Breast epithelium (tissue), 4 donors: ENCODE measurements around the gene GPR183. TPM values are rescaled to one million over a fixed set of nuclear protein-coding genes. Genes with fewer than 3 reads are reported as not detected.
A peak's percentile ranks its signal among the peaks of the same experiment; 100 is the strongest.

Source experiments
- DNase-seq, 2 donors: peaks; one replicate each; pipeline ENCODE4 v3.0.0-alpha.2; 2019; ENCODE audit warnings: low spot score in 2 of 2
- H3K27ac ChIP-seq, 2 donors: fragments of 200-600 bp; sonication (generic) in 1 of 2; one replicate each; pipeline ENCODE4 v1.5.1; 2016 to 2019; ENCODE audit warnings: mild to moderate bottlenecking in 1 of 2
- H3K27me3 ChIP-seq, 2 donors: fragments of 200-600 bp; sonication (generic) in 1 of 2; one replicate each; pipeline versions ENCODE4 v1.5.1 to v1.6.0; 2017 to 2019; ENCODE audit warnings: control low read depth in 1 of 2, mild to moderate bottlenecking in 1 of 2
- H3K36me3 ChIP-seq: fragments of 200-600 bp; one replicate; pipeline ENCODE4 v1.5.1; 2019
- H3K4me1 ChIP-seq, 2 donors: fragments of 200-600 bp; sonication (generic); one replicate each; pipeline ENCODE4 v1.5.1; 2016 to 2019; ENCODE audit warnings: control low read depth in 1 of 2
- H3K4me3 ChIP-seq, 3 donors: fragments of 200-600 bp; sonication (generic); 1 replicate in 2 of 3; 2 replicates in 1 of 3; pipeline ENCODE4 v1.5.1; 2016 to 2019; ENCODE audit warnings: mild to moderate bottlenecking in 3 of 3, moderate library complexity in 2 of 3
- H3K9me3 ChIP-seq, 2 donors: fragments of 200-600 bp; sonication (generic) in 1 of 2; one replicate each; pipeline ENCODE4 v1.5.1; 2016 to 2019; ENCODE audit warnings: control low read depth in 1 of 2
- CTCF ChIP-seq, 3 donors: fragments of 450-650 bp; IDR thresholded peaks; one replicate each; pipeline ENCODE4 v1.5.1; 2016 to 2017; ENCODE audit warnings: antibody characterized with exemption in 3 of 3, mild to moderate bottlenecking in 3 of 3, moderate library complexity in 3 of 3
- POLR2A ChIP-seq: fragments of 450-650 bp; IDR thresholded peaks from one replicate; pipeline ENCODE4 v1.6.1; 2016; ENCODE audit warnings: antibody characterized with exemption, mild to moderate bottlenecking, moderate library complexity
- POLR2AphosphoS5 ChIP-seq, 3 donors: sonication (generic); formaldehyde crosslinking; IDR thresholded peaks; one replicate each; pipeline ENCODE4 v1.6.1; 2017; ENCODE audit warnings: antibody characterized with exemption in 3 of 3
- intact Hi-C: fragments of 100-400 bp; cut with DNase I; formaldehyde crosslinking; loops from one replicate; pipeline ENCODE4 v1.15.1; 2023; ENCODE audit warnings: low total_unique reads
- total RNA-seq, 3 donors: library from RNA; depleted of rRNA; stranded (reverse); fragments of >200 nt; gene quantifications; one replicate each; pipeline ENCODE4 v1.1.0, GENCODE V29; 2016

GPR183 gene
- total RNA-seq, 3 donors from 2014 or later, result 10.2 to 30.1 (median 21.4) TPM

- intact Hi-C loops, result no loop called here
These were observed 14.0 kb downstream of the GPR183 start for GRCh38 chr13:99293178-99293577.

GRCh38 chr13:99290894-99291293 lies 16.3 kb downstream of the GPR183 start:
- TF ChIP-seq POLR2A (no peak), POLR2AphosphoS5 (IDR thresholded peaks at IDR 0.05) (no peak), CTCF (IDR thresholded peaks at IDR 0.05) (no peak)
- intact Hi-C loops, result no loop called here

More at GRCh38 chr13:99293178-99293577, 14.0 kb downstream of the GPR183 start:
- H3K4me3 ChIP-seq, result no peak overlapping the region
- no peaks in the 10 kb centered on the region for H3K4me1 ChIP-seq
- no peak overlapping the region for H3K27ac ChIP-seq
- no peaks in the 10 kb centered on the region for H3K36me3 ChIP-seq
- H3K27me3 ChIP-seq, result no peaks in the 10 kb centered on the region
- TF ChIP-seq POLR2A (no peak), POLR2AphosphoS5 (IDR thresholded peaks at IDR 0.05) (no peak), CTCF (IDR thresholded peaks at IDR 0.05) (no peak)
- H3K9me3 ChIP-seq, result no peaks in the 10 kb centered on the region
- DNase-seq, result no peak

GRCh38 chr13:99289674-99290337 lies 17.4 kb downstream of the GPR183 start:
- TF ChIP-seq POLR2A, result no peak
- TF ChIP-seq POLR2AphosphoS5 (IDR thresholded peaks at IDR 0.05), result no peak
- TF ChIP-seq CTCF (IDR thresholded peaks at IDR 0.05), result no peak
- Histone ChIP-seq H3K4me1 (no peaks in the 10 kb centered on the region), H3K36me3 (no peaks in the 10 kb centered on the region), H3K27ac (peak overlapping the region; percentile 2 to 4), H3K27me3 (no peaks in the 10 kb centered on the region), H3K4me3 (no peak overlapping the region), H3K9me3 (no peaks in the 10 kb centered on the region)
- no peak for DNase-seq
- intact Hi-C loops, result no loop called here

More at GRCh38 chr13:99290894-99291293, 16.3 kb downstream of the GPR183 start:
- H3K4me1 ChIP-seq, result no peaks in the 10 kb centered on the region
- no peaks in the 10 kb centered on the region for H3K36me3 ChIP-seq
- no peak overlapping the region for H3K27ac ChIP-seq
- H3K27me3 ChIP-seq, result no peaks in the 10 kb centered on the region
- no peak overlapping the region for H3K4me3 ChIP-seq
- no peaks in the 10 kb centered on the region for H3K9me3 ChIP-seq
- no peak for DNase-seq

GRCh38 chr13:99289271-99289670 lies 17.9 kb downstream of the GPR183 start:
- intact Hi-C loops, result no loop called here
- H3K4me3 ChIP-seq, result no peak overlapping the region
- no peaks in the 10 kb centered on the region for H3K9me3 ChIP-seq
- no peak for TF ChIP-seq POLR2AphosphoS5 (IDR thresholded peaks at IDR 0.05)
- TF ChIP-seq POLR2A, result no peak
- TF ChIP-seq CTCF (IDR thresholded peaks at IDR 0.05), result no peak
- H3K4me1 ChIP-seq, result no peaks in the 10 kb centered on the region
- no peak for DNase-seq
- H3K27ac ChIP-seq, result peak overlapping the region; percentile 2 to 4
- H3K36me3 ChIP-seq, result no peaks in the 10 kb centered on the region
- H3K27me3 ChIP-seq, result no peaks in the 10 kb centered on the region

GRCh38 chr13:99288089-99288488 lies 19.1 kb downstream of the GPR183 start:
- no peak overlapping the region for H3K4me3 ChIP-seq
- intact Hi-C loops, result no loop called here
- no peaks in the 10 kb centered on the region for H3K4me1 ChIP-seq
- H3K9me3 ChIP-seq, result no peaks in the 10 kb centered on the region
- no peak for DNase-seq
- TF ChIP-seq CTCF (IDR thresholded peaks at IDR 0.05) (no peak), POLR2A (no peak), POLR2AphosphoS5 (IDR thresholded peaks at IDR 0.05) (no peak)
- no peak overlapping the region for H3K27ac ChIP-seq
- H3K36me3 ChIP-seq, result no peaks in the 10 kb centered on the region
- no peaks in the 10 kb centered on the region for H3K27me3 ChIP-seq
